ENCODE data around the gene LRRC45.
"Not testable (repeated sequence)": the region's sequence is repeated elsewhere in the genome, so short reads cannot be mapped to it uniquely, and the experiment has no call there.

The LRRC45 gene

DNA sequence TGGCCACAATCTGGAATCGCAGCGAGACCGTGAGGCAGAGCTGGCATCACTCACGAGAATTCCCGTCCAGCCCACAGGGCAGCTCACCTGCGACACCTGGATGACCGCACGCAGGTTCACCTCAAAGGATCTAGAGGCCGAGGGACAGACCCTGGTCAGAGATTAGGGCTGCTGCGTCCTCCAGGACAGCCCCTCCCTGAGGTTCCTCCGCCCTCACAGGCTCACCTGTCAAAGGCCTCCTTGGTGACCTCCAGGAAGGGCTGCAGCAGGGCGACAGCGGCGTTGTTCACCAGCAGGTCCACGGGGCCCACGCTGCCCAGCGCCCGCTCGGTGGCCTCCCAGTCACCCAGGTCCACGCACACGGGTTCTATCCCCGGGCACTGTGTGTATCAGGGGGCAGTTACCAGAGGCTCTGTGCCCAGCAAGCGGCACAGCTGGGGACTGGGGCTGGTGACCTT, 13.6 kb downstream of the LRRC45 start:
- DNase-seq: no peak

DNA sequence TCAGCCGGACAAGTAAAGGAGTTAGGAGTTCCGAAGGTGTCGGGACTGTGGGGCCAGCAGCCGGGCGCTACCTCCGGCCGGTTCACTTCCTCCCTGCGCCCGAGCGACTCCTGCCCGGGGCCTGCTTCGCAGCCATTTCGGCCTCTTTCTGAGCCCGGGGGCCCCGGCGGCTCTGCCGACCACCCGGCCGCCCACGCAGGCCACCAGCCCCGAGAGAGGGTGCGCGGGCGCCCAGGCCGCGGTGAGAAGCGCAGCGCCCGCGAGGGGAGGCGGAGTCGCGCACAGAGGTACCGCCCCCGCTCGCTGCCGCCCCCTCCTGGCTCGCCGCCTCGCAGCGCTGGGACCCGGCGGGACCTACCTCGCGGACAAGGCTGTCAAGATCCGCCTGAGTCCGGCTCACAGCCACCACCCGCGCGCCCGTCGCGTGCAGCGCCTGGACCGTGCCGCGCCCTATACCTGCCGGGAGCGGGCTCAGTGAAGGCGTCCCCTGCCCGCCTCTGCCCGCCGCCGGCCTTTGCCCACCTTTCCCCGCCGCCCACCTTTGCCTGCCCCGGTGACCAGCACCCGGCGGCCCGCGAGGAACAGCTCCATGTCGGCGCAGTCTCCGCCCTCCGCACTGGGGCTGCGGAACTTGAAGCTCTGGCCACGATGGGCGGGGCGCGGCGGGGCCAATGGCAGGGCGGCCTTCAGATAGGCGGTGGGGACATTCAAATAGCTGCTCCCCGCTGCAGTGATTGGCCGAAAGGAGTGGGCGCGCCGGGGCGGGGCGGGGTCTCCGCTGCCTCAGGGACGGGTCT, 14.2 kb downstream of the LRRC45 start, which contains the start of gene DCXR:
Gene DCXR, minus strand, starts transcription at position 606 of the 797 bp plus-strand sequence. Its CDS starts 15 bp downstream, at position 591.
- peak; percentile 78 for DNase-seq

DNA sequence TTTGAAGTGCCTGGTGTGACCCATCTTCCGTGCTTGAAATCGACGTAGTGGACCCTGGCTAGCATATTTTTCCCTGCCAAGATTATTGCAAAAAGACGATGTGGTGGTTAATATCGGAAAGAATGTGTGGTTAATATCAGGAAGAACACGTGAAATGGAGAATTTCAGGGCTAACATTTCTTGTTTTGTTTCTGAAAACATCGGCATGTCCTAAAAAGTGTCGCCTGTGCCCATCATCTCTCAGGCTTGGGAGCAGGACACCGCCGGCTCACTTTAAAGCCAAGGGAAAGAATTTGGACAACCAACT, 14.7 kb downstream of the LRRC45 start:
- no peak for DNase-seq

GRCh38 chr17:82038796-82039409, 15.8 kb downstream of the LRRC45 start:
- DNase-seq: not testable (repeated sequence)

DNA sequence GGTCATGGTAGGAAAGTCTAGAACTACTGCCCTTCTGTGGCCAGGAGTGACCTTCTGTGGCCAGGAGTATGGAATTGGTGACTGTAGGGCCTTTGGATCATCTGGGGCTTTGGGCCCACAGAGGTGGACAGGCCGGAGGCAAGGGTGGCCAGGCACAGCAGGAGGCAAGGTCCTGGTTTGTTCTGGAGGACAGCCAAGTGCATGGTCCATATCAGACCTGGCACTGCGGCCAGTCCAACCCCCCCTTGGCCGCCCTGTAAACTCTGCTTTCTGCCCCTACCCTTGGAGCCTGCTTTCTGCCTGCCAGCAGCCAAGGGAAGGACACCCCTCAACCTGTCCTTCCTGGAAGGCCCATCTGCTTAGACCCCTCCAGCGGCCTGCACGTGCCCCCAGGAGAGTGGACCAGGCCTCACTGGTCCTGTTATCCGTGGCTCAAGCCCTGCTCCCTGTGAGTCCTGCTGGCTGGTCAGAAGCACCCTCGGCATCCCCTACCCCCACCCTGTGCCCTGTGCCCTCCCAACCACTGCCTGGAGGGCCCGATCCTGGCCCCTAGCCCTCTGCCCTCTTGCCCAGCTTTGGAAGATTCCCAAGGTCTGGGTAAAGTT, 16.7 kb downstream of the LRRC45 start:
- DNase-seq: no peak

DNA sequence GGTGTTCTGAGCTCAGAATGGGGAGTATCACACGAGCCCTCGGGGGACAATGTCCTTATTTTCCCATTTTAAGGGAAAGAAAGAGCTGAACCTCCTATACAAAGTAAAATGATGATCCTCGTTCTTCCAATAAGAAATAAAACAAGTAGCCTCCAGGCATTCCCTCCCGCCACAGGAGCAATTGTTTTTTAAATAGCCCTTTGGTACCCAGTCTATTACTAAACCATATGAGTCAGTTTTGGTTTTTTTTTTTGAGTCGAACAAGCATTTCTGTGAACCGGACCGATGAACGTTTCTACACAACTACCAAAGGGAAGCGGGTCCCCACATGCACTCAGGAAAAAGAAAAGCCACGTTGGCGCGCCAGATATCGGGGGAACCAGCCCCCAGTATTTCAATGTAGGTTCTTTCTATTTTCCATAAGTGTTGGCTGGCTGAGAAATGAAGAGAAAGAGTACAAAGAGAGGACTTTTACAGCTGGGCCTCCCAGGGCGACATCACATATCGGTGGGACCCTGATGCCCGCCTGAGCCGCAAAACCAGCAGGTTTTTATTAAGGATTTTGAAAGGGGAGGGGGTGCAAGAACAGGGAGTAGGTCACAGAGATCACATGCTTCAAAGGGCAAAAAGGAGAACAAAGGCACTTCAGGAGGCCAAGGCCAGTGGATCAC, 18.2 kb downstream of the LRRC45 start:
- DNase-seq: no peak

DNA sequence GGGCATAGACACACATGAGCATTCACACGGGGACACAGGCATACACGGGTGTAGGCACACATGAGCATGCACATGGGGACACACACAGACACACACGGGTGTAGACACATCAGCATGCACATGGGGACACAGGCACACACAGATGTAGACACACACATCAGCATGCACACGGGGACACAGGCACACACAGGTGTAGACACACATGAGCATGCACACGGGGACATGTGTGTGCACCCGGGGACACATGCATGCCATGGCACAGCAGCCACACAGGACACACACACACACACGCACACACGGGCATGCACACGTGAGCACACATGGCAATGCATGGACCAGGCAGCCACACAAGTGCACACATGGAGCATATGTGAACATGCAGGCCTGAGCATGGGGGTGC, 19.5 kb downstream of the LRRC45 start:
- DNase-seq: no peak

- no peak for DNase-seq
These were observed 20.4 kb downstream of the LRRC45 start for GRCh38 chr17:82043507-82043906.

DNA sequence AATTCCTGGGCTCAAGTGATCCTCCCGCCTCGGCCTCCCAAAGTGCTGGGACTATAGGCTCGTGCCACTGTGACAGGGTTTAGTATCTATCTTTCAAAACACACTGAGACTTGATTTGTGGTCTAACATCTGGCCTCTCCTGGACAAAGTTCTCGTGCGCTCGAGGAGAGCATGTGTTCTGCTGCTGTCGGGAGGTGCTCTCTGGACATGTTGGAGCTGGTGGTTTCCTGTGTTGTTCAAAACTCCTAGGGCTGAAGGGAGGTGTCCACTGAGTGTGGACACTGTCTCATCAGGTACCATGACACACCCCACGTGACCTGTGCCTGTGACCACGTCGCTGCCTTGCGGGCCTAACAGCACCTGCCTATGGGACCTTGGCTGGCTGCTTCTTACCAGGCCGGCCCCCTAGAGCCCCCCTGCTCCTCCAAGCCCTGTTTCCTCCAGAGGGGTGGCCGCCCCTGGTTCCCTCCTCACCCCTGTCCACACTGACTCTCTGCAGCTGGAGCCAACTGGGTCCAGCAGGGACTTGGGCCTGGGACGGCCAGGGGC, 22.9 kb downstream of the LRRC45 start:
- DNase-seq: no peak

DNA sequence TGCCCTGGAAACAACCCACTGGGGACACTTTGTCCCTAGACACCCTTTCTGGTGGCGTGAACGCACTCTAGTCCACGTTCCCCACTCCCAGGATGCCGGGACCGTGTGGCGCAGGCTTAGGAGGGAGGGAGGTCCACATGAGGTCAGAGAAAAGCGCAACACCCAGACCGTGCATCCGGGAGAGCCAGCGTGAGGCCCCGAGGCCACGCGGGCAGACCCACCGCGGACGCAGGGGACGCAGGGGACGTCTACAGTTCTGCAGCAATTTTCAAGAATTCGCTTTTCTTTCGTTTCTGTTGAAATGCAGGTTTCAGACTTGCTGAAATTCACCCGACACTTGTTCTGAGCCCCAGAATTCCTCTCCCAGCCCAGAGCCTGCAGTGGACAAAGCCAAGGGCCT, 23.8 kb downstream of the LRRC45 start:
- no peak for DNase-seq

- DNase-seq: no peak
These were observed 24.3 kb downstream of the LRRC45 start for GRCh38 chr17:82047379-82047778.

- no peak for DNase-seq
These were observed 24.9 kb downstream of the LRRC45 start for GRCh38 chr17:82047914-82048570.

GRCh38 chr17:82048571-82048971, 25.5 kb downstream of the LRRC45 start:
- DNase-seq: no peak

DNA sequence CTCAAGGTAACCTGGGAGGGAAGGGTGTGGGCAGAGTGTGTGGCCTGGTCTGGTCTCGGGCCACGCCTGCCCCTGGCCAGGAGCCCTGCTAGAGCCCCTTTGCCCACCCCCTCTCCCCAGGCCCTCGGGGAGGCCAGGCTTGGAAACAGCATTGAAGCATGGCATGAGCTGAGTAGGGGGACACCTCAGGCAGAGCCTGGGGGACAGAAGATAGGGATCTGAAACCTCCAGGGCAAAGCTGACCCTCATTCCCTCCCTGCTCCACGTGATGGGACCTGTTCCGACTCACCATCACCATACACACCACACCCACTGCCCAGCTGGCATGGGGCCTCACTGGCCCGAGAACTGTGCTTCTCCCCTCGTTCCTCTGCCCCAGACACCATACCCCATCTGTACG, 26.0 kb downstream of the LRRC45 start:
- DNase-seq: no peak

DNA sequence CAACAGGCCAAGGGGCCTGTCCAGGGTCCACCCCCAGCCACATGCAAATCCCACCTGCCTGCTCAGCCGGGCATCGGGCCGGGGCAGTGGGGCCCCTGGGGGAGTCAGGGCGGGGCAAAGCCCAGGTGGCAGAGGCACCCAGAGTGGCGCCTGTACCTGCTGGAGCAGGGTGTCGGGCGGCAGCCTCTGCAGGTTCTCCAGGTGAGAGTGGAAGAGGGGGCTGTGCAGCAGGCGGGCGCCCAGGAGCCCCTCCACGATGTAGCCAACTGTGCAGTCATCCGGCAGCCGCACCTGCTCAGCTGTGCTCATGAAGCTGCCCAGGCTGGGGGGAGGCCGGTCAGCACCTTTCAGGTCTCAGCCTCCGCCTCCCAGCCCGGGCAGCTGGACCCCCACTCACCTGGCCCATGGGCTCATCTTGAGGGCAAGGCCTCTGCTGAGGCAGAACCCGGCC, 26.4 kb downstream of the LRRC45 start:
- no peak for DNase-seq

DNA sequence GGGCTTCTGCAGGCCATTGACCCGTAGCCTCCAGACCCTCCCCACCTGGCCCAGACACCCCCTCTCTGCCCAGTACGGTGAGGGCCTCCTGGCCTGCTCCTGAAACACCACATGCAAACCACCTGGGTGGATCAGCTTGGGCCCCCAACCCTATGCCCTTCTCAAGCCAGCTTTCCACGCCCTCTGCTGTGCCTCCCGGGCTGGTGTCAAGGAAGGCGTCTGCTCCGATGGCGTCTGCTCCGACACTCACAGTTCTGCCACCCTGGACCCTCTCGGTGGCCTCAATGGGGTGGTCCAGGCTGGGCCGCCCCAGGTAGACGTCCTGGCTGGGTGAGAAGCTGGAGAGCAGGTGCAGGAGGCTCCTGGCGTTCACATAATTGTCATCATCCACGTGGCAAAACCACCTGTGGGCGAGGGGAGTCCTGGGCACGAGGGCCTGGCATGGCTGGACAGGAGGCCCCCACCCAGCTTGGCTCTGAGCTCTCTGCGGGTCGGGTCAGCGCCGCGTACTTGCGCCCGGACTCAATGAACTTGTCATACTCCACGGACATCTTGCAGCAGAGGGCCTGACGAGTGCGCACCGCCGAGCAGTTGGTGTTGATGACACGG, 27.2 kb downstream of the LRRC45 start:
- DNase-seq: no peak

DNA sequence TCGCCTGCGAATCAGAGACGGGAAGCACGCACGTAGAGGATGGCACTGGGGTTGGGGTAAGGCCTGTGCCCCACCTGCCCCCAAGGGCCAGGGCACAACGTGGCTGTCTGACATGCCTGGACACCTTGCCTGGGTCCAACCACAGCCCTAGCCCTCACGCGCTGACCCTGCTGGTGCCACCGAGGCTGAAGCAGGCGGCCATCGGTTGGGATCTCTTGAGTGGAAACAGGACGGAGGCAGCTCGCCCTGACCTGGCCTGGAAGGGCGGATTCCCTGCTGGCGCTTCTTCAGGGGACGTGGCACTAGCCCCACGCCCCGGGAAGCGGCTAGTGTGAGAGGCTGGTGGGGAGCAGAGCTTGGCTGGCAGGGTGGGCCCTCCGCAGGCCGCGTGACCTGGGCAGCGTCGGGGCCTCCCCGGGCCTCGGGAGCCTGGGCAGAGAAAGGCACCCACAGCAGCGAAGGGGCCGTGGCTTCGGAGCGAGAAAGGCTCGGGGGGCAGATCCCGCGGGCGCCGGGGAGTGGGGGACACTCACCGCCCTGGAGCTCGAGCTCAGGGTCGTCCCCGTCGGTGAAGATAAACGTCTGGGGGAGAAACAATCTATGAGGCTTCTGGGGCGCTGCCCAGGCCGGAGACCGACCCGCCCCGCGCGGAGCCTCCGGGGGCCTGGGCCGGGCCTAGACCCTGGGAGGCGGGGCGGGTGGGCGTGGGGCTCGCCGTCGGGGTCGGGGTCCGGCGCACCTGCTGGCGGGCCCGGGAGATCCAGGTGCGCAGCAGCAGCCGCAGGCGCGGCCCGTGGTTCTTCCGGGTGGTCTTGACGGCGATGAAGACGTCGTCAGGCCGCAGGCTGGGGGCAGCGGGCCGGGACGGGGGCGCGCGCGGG, 27.9 kb downstream of the LRRC45 start:
- no peak for DNase-seq

GRCh38 chr17:82051776-82052637, 28.9 kb downstream of the LRRC45 start, which contains the start of the genes GPS1 and RFNG:
Gene GPS1, plus strand, starts transcription at chr17:82051898. Its CDS starts 34 bp downstream, at chr17:82051932.
Gene RFNG, minus strand, starts transcription at chr17:82051811. Its CDS starts 45 bp downstream, at chr17:82051766.
- peak; percentile 33 for DNase-seq

- no peak for DNase-seq
These were observed 29.5 kb downstream of the LRRC45 start for GRCh38 chr17:82052638-82053059.

DNA sequence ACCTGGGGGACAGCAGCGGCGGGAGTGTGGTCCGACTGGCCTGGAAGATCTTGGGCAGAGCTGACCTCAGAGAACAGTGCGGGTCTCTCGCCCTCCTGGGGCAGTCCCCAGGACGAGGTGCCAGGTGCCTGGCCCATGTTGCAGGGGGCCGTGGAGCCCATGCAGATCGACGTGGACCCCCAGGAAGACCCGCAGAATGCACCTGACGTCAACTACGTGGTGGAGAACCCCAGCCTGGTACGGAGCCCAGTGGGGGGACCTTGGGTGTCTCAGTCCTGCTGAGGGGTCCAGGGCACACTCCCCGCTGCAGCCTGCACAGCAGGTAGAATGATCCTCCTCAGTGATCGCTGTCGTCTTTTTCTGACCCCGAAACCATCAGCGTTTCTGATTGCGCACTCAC, 30.0 kb downstream of the LRRC45 start:
- no peak for DNase-seq
